Measurements from ENCODE around the gene SNX8. TPM values are rescaled to one million over a fixed set of nuclear protein-coding genes. Genes with fewer than 3 reads are reported as not detected.
A peak's percentile ranks its signal among the peaks of the same experiment; 100 is the strongest.

SNX8 gene
- total RNA-seq, 1 experiment from 2014 or later = 139 TPM

DNA sequence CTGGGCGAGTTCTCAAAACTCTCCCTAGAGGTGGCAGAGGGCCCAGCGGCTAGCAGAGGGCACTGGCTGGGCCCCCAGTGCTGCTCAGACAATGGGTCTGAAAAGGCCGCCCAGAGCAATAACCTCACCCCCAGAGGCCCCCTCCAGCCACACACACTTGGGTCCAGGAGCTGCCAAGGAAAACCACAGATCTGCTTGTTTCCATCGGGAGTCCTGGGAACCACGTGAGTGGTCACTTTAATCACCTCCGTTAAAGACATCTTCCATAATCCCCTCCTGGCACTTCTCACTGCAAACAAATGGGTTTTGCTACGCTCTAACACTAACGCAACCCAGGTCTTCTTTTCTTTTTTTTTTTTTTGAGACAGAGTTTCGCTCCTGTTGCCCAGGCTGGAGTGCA lies 42.2 kb downstream of the SNX8 start:
- Histone ChIP-seq H3K27ac (ENCODE audit: low read length) (no peak overlapping the region), H3K4me1 (ENCODE audit: control insufficient read depth, insufficient read depth, low read length) (peaks cover 7% of the 10 kb centered on the region), H3K36me3 (ENCODE audit: control insufficient read depth, insufficient read depth, low read length) (no peaks in the 10 kb centered on the region), H3K9me3 (ENCODE audit: control insufficient read depth, insufficient read depth, low read depth, low read length) (no peaks in the 10 kb centered on the region), H3K4me3 (ENCODE audit: low read depth in 2 of 2, low read length in 2 of 2) (no peak overlapping the region), H3K27me3 (ENCODE audit: control insufficient read depth, insufficient read depth, low read length) (no peaks in the 10 kb centered on the region)
- CTCF ChIA-PET = interaction anchor here (0.7 kb wide), 1 partner anchor 110 kb away, joined by 5 read pairs; no protein-coding TSS in a partner anchor
- BruUV-seq (replicated peaks) = TSS peak; percentile 53
- no peak for TF ChIP-seq REST (IDR thresholded peaks at IDR 0.05; ENCODE audit: insufficient read depth in 1 of 2, low read depth in 2 of 2, low read length in 1 of 2)
- TF ChIP-seq POLR2AphosphoS5 (IDR thresholded peaks at IDR 0.05; ENCODE audit: low read depth, low read length) = no peak
- no peak for TF ChIP-seq SIN3A (IDR thresholded peaks at IDR 0.05; ENCODE audit: borderline replicate concordance, insufficient read depth, low read depth, low read length)
- TF ChIP-seq, protein P1, sequence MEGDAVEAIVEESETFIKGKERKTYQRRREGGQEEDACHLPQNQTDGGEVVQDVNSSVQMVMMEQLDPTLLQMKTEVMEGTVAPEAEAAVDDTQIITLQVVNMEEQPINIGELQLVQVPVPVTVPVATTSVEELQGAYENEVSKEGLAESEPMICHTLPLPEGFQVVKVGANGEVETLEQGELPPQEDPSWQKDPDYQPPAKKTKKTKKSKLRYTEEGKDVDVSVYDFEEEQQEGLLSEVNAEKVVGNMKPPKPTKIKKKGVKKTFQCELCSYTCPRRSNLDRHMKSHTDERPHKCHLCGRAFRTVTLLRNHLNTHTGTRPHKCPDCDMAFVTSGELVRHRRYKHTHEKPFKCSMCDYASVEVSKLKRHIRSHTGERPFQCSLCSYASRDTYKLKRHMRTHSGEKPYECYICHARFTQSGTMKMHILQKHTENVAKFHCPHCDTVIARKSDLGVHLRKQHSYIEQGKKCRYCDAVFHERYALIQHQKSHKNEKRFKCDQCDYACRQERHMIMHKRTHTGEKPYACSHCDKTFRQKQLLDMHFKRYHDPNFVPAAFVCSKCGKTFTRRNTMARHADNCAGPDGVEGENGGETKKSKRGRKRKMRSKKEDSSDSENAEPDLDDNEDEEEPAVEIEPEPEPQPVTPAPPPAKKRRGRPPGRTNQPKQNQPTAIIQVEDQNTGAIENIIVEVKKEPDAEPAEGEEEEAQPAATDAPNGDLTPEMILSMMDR (IDR thresholded peaks at IDR 0.05) = no peak
- no peak for TF ChIP-seq TCF7L2 (IDR thresholded peaks at IDR 0.05; ENCODE audit: low read depth, low read length)
- in situ Hi-C loops (cut with HindIII; ENCODE audit: low pct_unique_long_range_greater_than_20kb, low sequenced_read_pairs) (no loop called here), intact Hi-C loops (cut with micrococcal nuclease; ENCODE audit: unreplicated experiment) (no loop called here)
- DNase-seq (ENCODE audit: low read depth, low spot score) (no peak), ATAC-seq (no peak)
- POLR2A ChIA-PET = no interaction called here

DNA sequence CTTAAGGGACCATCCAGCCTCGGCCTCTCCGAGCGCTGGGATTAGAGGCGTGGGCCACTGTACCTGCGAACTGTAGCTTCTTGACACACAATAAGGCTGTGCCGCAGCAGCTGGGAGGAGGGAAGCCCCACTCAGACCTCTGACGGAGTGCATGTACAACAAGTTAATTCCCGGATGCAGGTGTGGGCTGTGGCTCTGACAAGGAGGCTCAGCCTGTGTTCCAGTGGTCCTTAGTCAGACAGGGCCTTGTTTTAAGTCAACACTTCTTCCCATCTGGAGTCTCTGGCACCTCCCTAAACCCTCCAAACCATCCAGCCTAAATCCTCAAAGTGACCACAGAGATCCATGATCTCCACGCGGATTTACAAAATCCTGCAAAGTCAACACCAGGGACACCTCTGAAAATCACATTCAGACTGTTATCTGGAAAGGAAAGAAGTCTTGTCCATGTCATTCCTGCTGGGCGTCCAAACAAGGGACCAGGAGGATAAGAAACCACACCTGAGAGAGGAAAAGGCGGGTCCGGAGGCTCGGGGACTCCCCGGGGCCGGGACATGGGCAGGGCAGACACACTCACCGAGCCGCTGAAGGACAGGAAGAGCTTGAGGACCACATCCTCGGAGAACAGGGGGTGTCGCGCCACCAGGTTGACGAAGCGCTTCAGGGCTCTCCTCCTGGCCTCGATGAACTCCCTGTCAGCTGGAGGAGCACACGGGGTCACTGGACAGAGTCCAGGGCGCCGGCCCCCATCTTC lies 42.8 kb downstream of the SNX8 start:
- peaks cover 12% of the 10 kb centered on the region for H3K4me1 ChIP-seq (ENCODE audit: control insufficient read depth, insufficient read depth, low read length)
- H3K9me3 ChIP-seq (ENCODE audit: control insufficient read depth, insufficient read depth, low read depth, low read length) = no peaks in the 10 kb centered on the region
- H3K27ac ChIP-seq (ENCODE audit: low read length) = no peak overlapping the region
- POLR2A ChIA-PET = no interaction called here
- CTCF ChIA-PET = interaction anchor here (0.6 kb wide), 1 partner anchor 47 kb away, joined by 3 read pairs; no protein-coding TSS in a partner anchor
- TF ChIP-seq SIN3A (IDR thresholded peaks at IDR 0.05; ENCODE audit: borderline replicate concordance, insufficient read depth, low read depth, low read length) = no peak
- no peak for TF ChIP-seq POLR2AphosphoS5 (IDR thresholded peaks at IDR 0.05; ENCODE audit: low read depth, low read length)
- TF ChIP-seq, protein P1 (IDR thresholded peaks at IDR 0.05) = no peak
- TF ChIP-seq REST (IDR thresholded peaks at IDR 0.05; ENCODE audit: insufficient read depth in 1 of 2, low read depth in 2 of 2, low read length in 1 of 2) = no peak
- TF ChIP-seq TCF7L2 (IDR thresholded peaks at IDR 0.05; ENCODE audit: low read depth, low read length) = no peak
- no peak for ATAC-seq
- H3K4me3 ChIP-seq (ENCODE audit: low read depth in 2 of 2, low read length in 2 of 2) = no peak overlapping the region
- in situ Hi-C loops (cut with HindIII; ENCODE audit: low pct_unique_long_range_greater_than_20kb, low sequenced_read_pairs) = no loop called here
- H3K27me3 ChIP-seq (ENCODE audit: control insufficient read depth, insufficient read depth, low read length) = no peaks in the 10 kb centered on the region
- no TSS peak for BruUV-seq (replicated peaks)
- intact Hi-C loops (cut with micrococcal nuclease; ENCODE audit: unreplicated experiment) = no loop called here
- H3K36me3 ChIP-seq (ENCODE audit: control insufficient read depth, insufficient read depth, low read length) = no peaks in the 10 kb centered on the region
- DNase-seq (ENCODE audit: low read depth, low spot score) = no peak
